HepG2 (cell line): ENCODE measurements around the gene NPPB. TPM values are rescaled to one million over a fixed set of nuclear protein-coding genes. Genes with fewer than 3 reads are reported as not detected.
A peak's percentile ranks its signal among the peaks of the same experiment; 100 is the strongest.

ENCODE experiments used
- EEA1 ChIP-seq: sonication (generic); formaldehyde crosslinking; IDR thresholded peaks from 2 replicates; pipeline ENCODE4 v1.5.1; 2020; ENCODE audit warnings: mild to moderate bottlenecking, missing genetic modification reagents, borderline replicate concordance
- HMG20A ChIP-seq: IDR thresholded peaks from 2 replicates; pipeline ENCODE4 v1.6.1; 2016; ENCODE audit warnings: borderline replicate concordance
- HMGA1 ChIP-seq: sonication (generic); formaldehyde crosslinking; conservative IDR thresholded peaks from 2 replicates; pipeline ENCODE4 v1.4.0; 2020; ENCODE audit warnings: missing genetic modification reagents
- KAT8 ChIP-seq: IDR thresholded peaks from 2 replicates; pipeline ENCODE4 v1.6.1; 2016; ENCODE audit warnings: missing genetic modification reagents, missing compliant biosample characterization
- KDM1A ChIP-seq: IDR thresholded peaks from 2 replicates; pipeline ENCODE4 v1.6.1; 2016; ENCODE audit warnings: missing compliant biosample characterization
- MAZ ChIP-seq, 2 experiments: sonication (generic) in 1 of 2; formaldehyde crosslinking in 1 of 2; IDR thresholded peaks; 2 replicates each; pipeline versions ENCODE4 v1.5.0 to v1.6.1; 2012 to 2020; ENCODE audit warnings: low read depth in 2 of 2, mild to moderate bottlenecking in 2 of 2, borderline replicate concordance in 1 of 2, improper control_type of control experiment in 1 of 2, low read length in 1 of 2, missing genetic modification reagents in 1 of 2, moderate library complexity in 1 of 2
- PHF21A ChIP-seq: sonication (generic); formaldehyde crosslinking; IDR thresholded peaks from 2 replicates; pipeline ENCODE4 v1.5.0; 2020; ENCODE audit warnings: mild to moderate bottlenecking, missing genetic modification reagents
- REL ChIP-seq: sonication (generic); formaldehyde crosslinking; conservative IDR thresholded peaks from 2 replicates; pipeline ENCODE4 v1.8.0; 2022; ENCODE audit warnings: mild to moderate bottlenecking, missing genetic modification reagents, moderate library complexity
- THYN1 ChIP-seq: sonication (generic); formaldehyde crosslinking; IDR thresholded peaks from 2 replicates; pipeline ENCODE4 v1.8.1; 2023; ENCODE audit warnings: low read depth, mild to moderate bottlenecking, moderate library complexity, missing genetic modification reagents, borderline replicate concordance
- TMF1 ChIP-seq: sonication (generic); formaldehyde crosslinking; IDR thresholded peaks from 2 replicates; pipeline ENCODE4 v1.8.1; 2022; ENCODE audit warnings: low read depth, missing genetic modification reagents
- ZC3H4 ChIP-seq: sonication (generic); formaldehyde crosslinking; IDR thresholded peaks from 2 replicates; pipeline ENCODE4 v1.4.0; 2020; ENCODE audit warnings: missing genetic modification reagents, borderline replicate concordance
- ZMYM2 ChIP-seq: sonication (generic); formaldehyde crosslinking; IDR thresholded peaks from 2 replicates; pipeline ENCODE4 v1.8.0; 2022; ENCODE audit warnings: mild to moderate bottlenecking, missing genetic modification reagents
- ZNF292 ChIP-seq: sonication (generic); formaldehyde crosslinking; IDR thresholded peaks from 2 replicates; pipeline ENCODE4 v1.8.1; 2022; ENCODE audit warnings: mild to moderate bottlenecking, low read depth, missing genetic modification reagents, borderline replicate concordance
- ZNF331 ChIP-seq: sonication (generic); formaldehyde crosslinking; IDR thresholded peaks from 2 replicates; pipeline ENCODE4 v1.4.0; 2020; ENCODE audit warnings: missing genetic modification reagents
- ZNF33A ChIP-seq: sonication (generic); formaldehyde crosslinking; IDR thresholded peaks from 2 replicates; pipeline ENCODE4 v1.5.1; 2020; ENCODE audit warnings: missing genetic modification reagents, mild to moderate bottlenecking, moderate library complexity, borderline replicate concordance
- ZNF556 ChIP-seq: sonication (generic); formaldehyde crosslinking; IDR thresholded peaks from 2 replicates; pipeline ENCODE4 v1.4.0; 2020; ENCODE audit warnings: mild to moderate bottlenecking, missing genetic modification reagents, borderline replicate concordance
- ZNF644 ChIP-seq: IDR thresholded peaks from 2 replicates; pipeline ENCODE4 v1.6.1; 2016; ENCODE audit warnings: low read depth
- ZNF768 ChIP-seq: sonication (generic); formaldehyde crosslinking; IDR thresholded peaks from 2 replicates; pipeline ENCODE4 v1.4.0; 2020; ENCODE audit warnings: missing genetic modification reagents
- polyA plus RNA-seq, 8 experiments: library from polyadenylated mRNA; depleted of rRNA in 3 of 8; stranded (reverse) in 7 of 8; unstranded in 1 of 8; fragments of >200 nt; fragmentation: Illumina TruSeq in 4 of 8; extraction: Trizol in 4 of 8; gene quantifications; 2 replicates each; pipeline versions ENCODE4 v1.2.1 to v1.2.3, GENCODE V29; 2011 to 2016; ENCODE audit warnings: low read depth in 4 of 8, missing spikeins in 1 of 8, mixed read lengths in 1 of 8; ENCODE audit not compliant: insufficient read depth in 1 of 8
- total RNA-seq, 5 experiments: library from RNA; depleted of rRNA; stranded (reverse); fragments of >200 nt; fragmentation: Illumina TruSeq; extraction: Trizol; gene quantifications; 2 replicates each; pipeline ENCODE4 v1.2.3, GENCODE V29; 2016; ENCODE audit warnings: low read depth in 1 of 5
- TF ChIP-seq, protein P1 (sequence below), 2 experiments: sonication (generic) in 1 of 2; formaldehyde crosslinking in 1 of 2; IDR thresholded peaks; 2 replicates each; pipeline versions ENCODE4 v1.4.0 to v1.6.1; 2018 to 2020; ENCODE audit warnings: missing genetic modification reagents in 2 of 2, borderline replicate concordance in 1 of 2, low read depth in 1 of 2, mild to moderate bottlenecking in 1 of 2, missing biosample characterization in 1 of 2
- TF ChIP-seq, protein P2 (sequence below): sonication (generic); formaldehyde crosslinking; IDR thresholded peaks from 2 replicates; pipeline ENCODE4 v1.4.0; 2020; ENCODE audit warnings: mild to moderate bottlenecking, missing genetic modification reagents
- TF ChIP-seq, protein P3 (sequence below): sonication (generic); formaldehyde crosslinking; IDR thresholded peaks from 2 replicates; pipeline ENCODE4 v1.5.1; 2020; ENCODE audit warnings: missing genetic modification reagents, mild to moderate bottlenecking, borderline replicate concordance
- TF ChIP-seq, protein P4 (sequence below): sonication (generic); formaldehyde crosslinking; IDR thresholded peaks from 2 replicates; pipeline ENCODE4 v1.5.0; 2020; ENCODE audit warnings: mild to moderate bottlenecking, low read depth, missing genetic modification reagents, borderline replicate concordance
- TF ChIP-seq, protein P5 (sequence below): sonication (generic); formaldehyde crosslinking; IDR thresholded peaks from 2 replicates; pipeline ENCODE4 v1.5.0; 2020; ENCODE audit warnings: missing genetic modification reagents

The NPPB gene
- total and polyA plus RNA-seq, 2 of the 13 experiments (the other 11 are each of a cell fraction or from before 2014, with no cell fraction given): 1.9 TPM; not detected in 1

DNA sequence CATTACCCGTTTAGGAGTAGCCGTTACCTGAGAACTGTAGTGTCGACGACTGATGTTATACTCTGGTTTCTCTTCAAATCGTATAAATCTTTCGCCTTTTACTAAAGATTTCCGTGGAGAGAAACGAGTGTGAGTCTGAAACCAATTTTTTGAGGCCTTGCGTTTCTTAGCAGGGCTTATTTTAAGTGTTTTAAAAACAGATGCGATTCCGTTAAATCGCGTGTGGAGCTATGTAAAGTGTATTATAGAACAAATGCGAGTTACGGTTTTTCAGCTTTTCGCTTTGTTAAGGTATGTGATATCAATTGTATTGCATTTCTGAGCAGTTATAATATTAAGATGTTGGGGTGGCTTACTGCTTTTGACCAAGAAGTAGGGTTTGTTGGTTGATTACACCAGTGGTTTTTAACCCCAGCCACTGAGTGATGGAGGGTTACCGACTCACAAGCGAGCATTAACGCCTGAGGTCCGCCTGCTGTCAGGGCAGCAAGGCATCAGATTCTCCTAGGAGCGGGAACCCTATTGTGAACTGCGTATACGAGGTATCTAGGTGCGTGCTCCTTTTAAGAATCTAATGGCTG, 49.4 kb upstream of the NPPB start (continued):
- TF ChIP-seq, protein P1, sequence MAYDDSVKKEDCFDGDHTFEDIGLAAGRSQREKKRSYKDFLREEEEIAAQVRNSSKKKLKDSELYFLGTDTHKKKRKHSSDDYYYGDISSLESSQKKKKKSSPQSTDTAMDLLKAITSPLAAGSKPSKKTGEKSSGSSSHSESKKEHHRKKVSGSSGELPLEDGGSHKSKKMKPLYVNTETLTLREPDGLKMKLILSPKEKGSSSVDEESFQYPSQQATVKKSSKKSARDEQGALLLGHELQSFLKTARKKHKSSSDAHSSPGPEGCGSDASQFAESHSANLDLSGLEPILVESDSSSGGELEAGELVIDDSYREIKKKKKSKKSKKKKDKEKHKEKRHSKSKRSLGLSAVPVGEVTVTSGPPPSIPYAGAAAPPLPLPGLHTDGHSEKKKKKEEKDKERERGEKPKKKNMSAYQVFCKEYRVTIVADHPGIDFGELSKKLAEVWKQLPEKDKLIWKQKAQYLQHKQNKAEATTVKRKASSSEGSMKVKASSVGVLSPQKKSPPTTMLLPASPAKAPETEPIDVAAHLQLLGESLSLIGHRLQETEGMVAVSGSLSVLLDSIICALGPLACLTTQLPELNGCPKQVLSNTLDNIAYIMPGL (CRISPR knock-in tag; IDR thresholded peaks at IDR 0.05; ENCODE audit: borderline replicate concordance in 1 of 2, low read depth in 1 of 2): peak; percentile 15 to 74; a peak in 3 of 4 replicates
- TF ChIP-seq KAT8 (peak; percentile 85), ZNF331 (0 out of 2 replicates have a peak, but pooled peaks have one; percentile 44), ZNF556 (CRISPR knock-in tag) (0 out of 2 replicates have a peak, but pooled peaks have one; percentile 58), ZC3H4 (CRISPR knock-in tag) (peak; percentile 94), HMG20A (peak; percentile 66), EEA1 (CRISPR knock-in tag) (no peak), ZMYM2 (CRISPR knock-in tag) (no peak), KDM1A (CRISPR knock-in tag) (no peak), ZNF768 (CRISPR knock-in tag) (no peak), ZNF33A (CRISPR knock-in tag) (no peak), HMGA1 (CRISPR knock-in tag) (no peak), REL (CRISPR knock-in tag) (no peak), PHF21A (peak; percentile 79), TMF1 (CRISPR knock-in tag) (no peak), THYN1 (CRISPR knock-in tag) (no peak), ZNF644 (CRISPR knock-in tag) (no peak), MAZ (IDR thresholded peaks at IDR 0.05; ENCODE audit: borderline replicate concordance, low read depth, low read length) (no peak), MAZ (CRISPR knock-in tag; IDR thresholded peaks at IDR 0.05; ENCODE audit: low read depth) (peak; percentile 76), ZNF292 (CRISPR knock-in tag) (no peak)
- TF ChIP-seq, protein P2, sequence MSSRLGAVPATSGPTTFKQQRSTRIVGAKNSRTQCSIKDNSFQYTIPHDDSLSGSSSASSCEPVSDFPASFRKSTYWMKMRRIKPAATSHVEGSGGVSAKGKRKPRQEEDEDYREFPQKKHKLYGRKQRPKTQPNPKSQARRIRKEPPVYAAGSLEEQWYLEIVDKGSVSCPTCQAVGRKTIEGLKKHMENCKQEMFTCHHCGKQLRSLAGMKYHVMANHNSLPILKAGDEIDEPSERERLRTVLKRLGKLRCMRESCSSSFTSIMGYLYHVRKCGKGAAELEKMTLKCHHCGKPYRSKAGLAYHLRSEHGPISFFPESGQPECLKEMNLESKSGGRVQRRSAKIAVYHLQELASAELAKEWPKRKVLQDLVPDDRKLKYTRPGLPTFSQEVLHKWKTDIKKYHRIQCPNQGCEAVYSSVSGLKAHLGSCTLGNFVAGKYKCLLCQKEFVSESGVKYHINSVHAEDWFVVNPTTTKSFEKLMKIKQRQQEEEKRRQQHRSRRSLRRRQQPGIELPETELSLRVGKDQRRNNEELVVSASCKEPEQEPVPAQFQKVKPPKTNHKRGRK (CRISPR knock-in tag): no peak
- TF ChIP-seq, protein P3, sequence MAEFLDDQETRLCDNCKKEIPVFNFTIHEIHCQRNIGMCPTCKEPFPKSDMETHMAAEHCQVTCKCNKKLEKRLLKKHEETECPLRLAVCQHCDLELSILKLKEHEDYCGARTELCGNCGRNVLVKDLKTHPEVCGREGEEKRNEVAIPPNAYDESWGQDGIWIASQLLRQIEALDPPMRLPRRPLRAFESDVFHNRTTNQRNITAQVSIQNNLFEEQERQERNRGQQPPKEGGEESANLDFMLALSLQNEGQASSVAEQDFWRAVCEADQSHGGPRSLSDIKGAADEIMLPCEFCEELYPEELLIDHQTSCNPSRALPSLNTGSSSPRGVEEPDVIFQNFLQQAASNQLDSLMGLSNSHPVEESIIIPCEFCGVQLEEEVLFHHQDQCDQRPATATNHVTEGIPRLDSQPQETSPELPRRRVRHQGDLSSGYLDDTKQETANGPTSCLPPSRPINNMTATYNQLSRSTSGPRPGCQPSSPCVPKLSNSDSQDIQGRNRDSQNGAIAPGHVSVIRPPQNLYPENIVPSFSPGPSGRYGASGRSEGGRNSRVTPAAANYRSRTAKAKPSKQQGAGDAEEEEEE (CRISPR knock-in tag): no peak
- TF ChIP-seq, protein P4, sequence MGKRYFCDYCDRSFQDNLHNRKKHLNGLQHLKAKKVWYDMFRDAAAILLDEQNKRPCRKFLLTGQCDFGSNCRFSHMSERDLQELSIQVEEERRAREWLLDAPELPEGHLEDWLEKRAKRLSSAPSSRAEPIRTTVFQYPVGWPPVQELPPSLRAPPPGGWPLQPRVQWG: no peak
- TF ChIP-seq, protein P5, sequence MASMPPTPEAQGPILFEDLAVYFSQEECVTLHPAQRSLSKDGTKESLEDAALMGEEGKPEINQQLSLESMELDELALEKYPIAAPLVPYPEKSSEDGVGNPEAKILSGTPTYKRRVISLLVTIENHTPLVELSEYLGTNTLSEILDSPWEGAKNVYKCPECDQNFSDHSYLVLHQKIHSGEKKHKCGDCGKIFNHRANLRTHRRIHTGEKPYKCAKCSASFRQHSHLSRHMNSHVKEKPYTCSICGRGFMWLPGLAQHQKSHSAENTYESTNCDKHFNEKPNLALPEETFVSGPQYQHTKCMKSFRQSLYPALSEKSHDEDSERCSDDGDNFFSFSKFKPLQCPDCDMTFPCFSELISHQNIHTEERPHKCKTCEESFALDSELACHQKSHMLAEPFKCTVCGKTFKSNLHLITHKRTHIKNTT (CRISPR knock-in tag): no peak
